Measurements from ENCODE around the gene BORCS5.

DNA sequence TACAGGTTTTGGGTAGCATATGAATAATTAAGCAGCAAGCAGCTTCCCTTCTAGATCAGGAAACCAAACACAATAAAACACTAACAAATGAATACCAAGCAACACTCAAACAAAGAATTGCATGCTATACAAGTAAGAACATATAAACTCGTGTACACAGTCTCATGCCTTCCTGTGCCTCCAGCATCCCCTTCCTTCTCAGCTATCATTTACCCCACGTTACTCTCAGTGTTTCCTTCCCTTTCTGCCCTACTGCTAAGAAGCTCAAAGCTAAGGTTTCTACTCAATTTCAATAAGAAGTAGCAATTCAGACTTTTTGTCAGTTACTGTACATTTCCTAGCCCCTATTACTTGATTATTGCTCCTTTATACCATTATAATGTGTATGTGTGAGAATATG lies 124.8 kb downstream of the BORCS5 start:
- TF ChIP-seq, protein P1, sequence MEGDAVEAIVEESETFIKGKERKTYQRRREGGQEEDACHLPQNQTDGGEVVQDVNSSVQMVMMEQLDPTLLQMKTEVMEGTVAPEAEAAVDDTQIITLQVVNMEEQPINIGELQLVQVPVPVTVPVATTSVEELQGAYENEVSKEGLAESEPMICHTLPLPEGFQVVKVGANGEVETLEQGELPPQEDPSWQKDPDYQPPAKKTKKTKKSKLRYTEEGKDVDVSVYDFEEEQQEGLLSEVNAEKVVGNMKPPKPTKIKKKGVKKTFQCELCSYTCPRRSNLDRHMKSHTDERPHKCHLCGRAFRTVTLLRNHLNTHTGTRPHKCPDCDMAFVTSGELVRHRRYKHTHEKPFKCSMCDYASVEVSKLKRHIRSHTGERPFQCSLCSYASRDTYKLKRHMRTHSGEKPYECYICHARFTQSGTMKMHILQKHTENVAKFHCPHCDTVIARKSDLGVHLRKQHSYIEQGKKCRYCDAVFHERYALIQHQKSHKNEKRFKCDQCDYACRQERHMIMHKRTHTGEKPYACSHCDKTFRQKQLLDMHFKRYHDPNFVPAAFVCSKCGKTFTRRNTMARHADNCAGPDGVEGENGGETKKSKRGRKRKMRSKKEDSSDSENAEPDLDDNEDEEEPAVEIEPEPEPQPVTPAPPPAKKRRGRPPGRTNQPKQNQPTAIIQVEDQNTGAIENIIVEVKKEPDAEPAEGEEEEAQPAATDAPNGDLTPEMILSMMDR (IDR thresholded peaks at IDR 0.05; ENCODE audit: insufficient read depth, low read length, poor library complexity, severe bottlenecking) = no peak
- TF ChIP-seq EZH2phosphoT487 (conservative IDR thresholded peaks at IDR 0.05; ENCODE audit: low read length) = no peak
